Islet of Langerhans (tissue), 1 donor: ENCODE data around the gene MAP2.
"Not testable (repeated sequence)": the region's sequence is repeated elsewhere in the genome, so short reads cannot be mapped to it uniquely, and the experiment has no call there.

ENCODE experiments used
- FAIRE-seq: peaks from one replicate; lab custom pipeline; 2011; peaks lifted over from hg19 to GRCh38; lab: Jason Lieb, UNC

Gene MAP2

DNA sequence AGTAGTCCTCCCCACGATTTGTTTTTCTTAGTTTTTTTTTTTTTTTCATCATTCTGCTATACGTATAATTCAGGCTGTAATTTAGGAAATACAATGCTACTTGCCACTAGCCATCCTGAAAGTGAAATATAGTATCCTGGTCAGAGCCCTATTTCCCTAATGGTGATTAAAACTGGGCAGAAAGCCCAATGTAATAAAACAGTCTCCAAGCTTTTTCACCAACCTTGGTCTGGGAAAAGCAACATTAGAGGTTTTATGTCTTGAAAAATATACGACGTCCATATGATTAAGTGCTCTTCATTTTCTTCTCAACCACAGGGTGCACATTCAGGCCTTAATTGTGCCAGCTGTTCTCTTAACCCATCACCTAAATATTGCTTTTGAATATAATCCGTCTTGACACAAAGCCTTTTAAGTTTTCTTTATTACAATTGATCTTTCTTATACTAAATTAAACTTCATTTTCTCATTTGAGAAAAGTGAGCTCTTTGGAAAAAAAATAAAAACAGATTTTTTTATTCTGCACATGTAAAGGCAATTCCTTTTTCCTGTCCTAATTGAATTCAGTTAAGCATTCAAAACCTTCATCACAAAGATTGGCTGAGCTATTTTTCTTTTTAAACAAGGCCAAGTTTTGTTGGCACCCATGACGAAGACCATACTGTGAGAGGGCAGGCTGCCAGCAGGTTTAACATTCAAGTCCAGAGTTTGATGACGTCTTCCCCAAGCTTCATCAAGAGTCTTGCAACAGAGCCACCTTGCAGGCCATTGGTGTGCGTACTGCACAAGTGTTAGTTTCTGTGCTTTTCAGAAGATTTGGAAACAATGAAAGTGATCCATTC lies 52.7 kb downstream of the MAP2 start:
- FAIRE-seq: peak; percentile 77

DNA sequence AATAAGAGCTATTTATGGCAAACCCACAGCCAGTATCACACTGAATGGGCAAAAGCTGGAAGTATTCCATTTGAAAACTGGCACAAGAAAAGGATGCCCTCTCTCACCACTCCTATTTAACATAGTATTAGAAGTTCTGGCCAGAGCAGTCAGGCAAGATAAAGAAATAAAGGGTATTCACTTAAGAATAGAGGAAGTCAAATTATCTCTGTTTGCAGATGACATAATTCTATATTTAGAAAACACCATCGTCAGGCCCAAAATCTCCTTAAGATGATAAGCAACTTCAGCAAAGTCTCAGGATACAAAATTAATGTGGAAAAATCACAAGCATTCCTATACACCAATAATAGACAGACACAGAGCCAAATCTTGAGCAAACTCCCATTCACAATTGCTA lies 68.4 kb downstream of the MAP2 start:
- not testable (repeated sequence) for FAIRE-seq

DNA sequence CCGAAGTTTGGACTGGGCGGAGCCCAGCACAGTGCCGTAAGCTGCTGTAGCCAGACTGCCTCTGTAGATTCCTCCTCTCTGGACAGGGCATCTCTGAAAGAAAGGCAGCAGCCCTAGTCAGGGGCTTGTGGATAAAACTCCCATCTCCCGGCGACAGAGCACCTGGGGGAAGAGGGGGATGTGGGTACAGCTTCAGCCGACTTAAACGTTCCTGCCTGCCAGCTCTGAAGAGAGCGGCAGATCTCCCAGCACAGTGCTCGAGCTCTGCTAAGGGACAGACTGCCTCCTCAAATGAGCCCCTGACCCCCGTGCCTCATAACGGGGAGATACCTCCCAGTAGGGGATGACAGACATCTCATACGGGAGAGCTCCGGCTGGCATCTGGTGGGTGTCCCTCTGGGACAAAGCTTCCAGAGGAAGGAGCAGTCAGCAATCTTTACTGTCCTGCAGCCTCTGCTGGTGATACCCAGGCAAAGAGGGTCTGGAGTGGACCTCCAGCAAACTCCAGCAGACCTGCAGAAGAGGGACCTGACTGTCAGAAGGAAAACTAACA lies 71.3 kb downstream of the MAP2 start:
- FAIRE-seq: not testable (repeated sequence)

GRCh38 chr2:209495855-209496585 lies 72.2 kb downstream of the MAP2 start:
- FAIRE-seq: peak; percentile 100

DNA sequence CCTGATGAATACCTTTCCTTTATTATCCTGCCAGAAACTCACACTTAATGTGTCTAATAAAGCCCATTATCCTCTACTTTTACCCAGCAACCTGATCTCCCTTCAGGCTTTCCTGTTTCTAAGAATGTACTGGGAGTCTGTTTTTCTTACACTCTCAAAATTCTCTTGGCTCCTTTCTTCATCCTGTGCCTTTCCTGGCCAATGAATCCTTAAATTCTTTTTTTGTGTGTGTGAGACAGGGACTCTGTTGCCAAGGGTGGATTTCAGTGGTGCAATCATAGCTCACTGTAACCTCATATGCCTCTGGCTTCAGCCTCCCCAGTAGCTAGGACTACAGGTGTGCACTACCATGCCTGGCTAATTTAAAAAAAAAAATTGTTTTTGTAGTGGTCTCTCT lies 72.7 kb downstream of the MAP2 start:
- no peak for FAIRE-seq

DNA sequence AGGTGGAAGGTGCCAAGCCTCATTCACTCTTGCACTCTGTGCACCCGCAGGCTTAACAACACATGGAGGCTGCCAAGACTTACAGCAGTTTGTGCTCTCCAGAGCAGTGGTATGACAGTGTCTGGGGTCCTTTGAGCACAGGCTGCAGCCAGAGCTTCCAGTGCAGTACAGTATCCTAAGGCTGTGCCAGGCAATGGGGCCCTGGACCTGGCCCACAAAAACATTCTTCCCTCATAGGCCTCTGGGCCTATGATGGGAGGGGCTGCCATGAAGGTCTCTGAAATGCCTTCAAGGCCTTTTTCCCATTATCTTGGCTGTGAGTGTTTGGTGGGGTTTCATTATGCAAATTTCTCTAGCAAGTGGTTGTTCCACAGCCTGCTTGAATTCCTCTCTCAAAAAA lies 74.8 kb downstream of the MAP2 start:
- no peak for FAIRE-seq

- no peak for FAIRE-seq
Measured at GRCh38 chr2:209499069-209499468, 75.2 kb downstream of the MAP2 start.

GRCh38 chr2:209501579-209501978 lies 77.7 kb downstream of the MAP2 start:
- peak; percentile 90 for FAIRE-seq

- FAIRE-seq: no peak
Measured at GRCh38 chr2:209505410-209505809, 81.6 kb downstream of the MAP2 start.

GRCh38 chr2:209508255-209508654 lies 84.4 kb downstream of the MAP2 start:
- FAIRE-seq: peak; percentile 79

GRCh38 chr2:209511637-209512036 lies 87.8 kb downstream of the MAP2 start:
- no peak for FAIRE-seq

GRCh38 chr2:209512971-209513370 lies 89.1 kb downstream of the MAP2 start:
- FAIRE-seq: peak; percentile 86

DNA sequence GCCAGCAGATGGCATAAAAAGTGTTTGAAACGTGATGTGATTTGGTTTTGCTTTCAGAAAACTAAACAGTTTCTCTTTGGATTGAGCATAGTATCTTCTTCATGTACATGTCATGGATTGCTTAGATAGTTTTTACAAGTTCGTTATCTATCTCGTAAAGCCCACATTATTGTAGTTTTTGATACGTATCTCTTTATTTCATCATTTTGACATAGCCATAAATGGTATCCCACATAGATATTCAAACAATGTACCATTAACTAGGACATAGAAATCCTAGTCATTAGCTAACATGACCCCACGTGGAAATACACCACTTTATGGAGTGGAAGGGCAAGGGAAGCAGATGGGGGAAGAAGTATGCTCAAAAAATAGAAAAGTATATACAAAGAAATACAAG lies 93.6 kb downstream of the MAP2 start:
- no peak for FAIRE-seq

GRCh38 chr2:209519271-209519670 lies 95.4 kb downstream of the MAP2 start:
- FAIRE-seq: no peak

GRCh38 chr2:209519906-209520305 lies 96.1 kb downstream of the MAP2 start:
- FAIRE-seq: peak; percentile 89

DNA sequence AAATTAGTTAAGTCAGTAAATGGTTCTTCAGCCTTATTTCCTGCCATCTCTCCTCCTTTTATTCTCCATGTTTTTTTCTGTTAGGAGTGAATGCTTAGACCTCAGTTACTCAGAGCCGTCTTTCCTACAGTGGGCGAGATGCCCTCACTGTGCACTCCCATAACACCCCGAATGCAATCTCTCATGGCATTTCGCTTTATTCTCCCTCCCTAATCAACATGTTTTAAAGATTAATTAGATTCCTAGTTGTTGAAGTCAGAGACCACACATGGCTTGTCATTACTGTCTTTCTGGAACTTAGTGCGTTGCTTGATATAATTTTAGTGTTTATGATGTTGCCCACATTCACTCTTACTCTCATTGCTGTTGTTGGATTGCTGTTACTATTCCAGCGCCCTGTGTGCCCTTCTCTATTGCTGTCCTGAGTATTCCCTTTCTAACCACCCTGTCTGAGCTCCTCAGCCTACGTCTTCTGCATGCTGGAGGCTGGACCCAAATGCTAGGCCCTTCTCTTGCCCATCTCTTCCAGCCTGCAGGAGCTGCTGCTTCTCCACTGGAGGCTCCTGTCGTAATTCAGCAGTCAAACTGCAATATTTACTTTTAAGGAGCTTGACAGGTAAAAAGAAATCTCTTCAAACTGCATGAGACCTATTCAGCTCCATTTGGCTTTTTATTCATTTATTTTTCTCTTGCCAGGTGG lies 99.3 kb downstream of the MAP2 start:
- no peak for FAIRE-seq

DNA sequence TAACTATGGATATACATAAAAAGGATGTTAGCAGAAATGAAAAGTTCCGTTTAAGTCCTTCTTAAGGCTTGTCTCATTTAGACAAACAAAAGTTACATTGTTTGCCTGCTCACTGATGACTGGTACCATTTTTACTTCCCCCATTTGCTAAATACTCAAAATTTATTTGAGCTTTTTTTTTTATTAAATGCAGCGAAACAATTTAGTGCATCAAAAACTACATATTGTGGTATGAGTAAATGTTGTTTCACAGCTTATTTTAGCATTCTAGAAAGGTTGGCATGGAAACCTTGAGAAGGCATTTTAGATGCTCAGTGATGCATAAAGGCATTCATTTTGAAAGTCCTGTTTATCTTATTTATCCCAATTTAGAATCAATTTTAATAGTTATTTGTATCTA lies 100.0 kb downstream of the MAP2 start:
- FAIRE-seq: peak; percentile 21

DNA sequence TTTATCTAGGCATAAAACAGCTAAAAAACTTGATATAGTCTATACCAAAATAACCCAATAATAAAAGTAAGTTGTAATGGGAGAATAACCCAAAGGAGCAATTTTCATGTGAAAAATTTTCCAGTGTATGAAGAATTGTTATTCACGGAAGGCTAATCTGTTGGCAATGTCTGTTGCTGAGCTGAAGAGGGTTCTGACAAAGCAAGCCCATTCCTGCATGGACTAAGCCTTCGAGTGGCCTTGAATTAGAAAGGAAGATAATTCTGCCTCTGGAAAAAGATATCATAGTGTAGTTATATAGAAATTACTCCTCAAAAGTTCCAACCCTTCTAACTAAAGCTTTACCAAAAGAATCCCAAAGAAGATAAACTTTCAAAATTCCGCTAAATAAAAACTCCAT lies 101.5 kb downstream of the MAP2 start:
- FAIRE-seq: no peak

DNA sequence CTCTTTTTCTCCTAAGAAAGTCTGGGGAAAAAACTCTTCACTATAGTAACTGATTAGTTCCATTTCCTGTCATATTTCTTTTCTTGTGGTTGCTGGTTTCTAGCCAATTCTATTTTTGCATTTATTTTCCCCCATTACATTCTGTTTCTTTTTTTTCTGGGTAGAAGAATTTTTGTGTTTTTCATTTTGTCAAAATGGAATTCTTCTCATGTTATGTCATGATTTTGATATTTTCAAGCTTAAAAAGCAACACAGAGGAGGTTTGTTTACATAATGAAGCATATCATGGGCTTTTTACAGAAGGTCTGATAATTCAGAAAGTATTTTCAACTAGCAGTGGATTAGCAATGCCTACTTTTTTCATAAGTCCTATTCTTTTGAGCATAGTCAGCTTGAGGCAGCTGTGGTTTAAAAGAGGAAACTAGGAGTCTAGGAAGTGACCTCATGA lies 102.0 kb downstream of the MAP2 start:
- FAIRE-seq: no peak

- FAIRE-seq: peak; percentile 79
Measured at GRCh38 chr2:209526561-209526960, 102.7 kb downstream of the MAP2 start.

DNA sequence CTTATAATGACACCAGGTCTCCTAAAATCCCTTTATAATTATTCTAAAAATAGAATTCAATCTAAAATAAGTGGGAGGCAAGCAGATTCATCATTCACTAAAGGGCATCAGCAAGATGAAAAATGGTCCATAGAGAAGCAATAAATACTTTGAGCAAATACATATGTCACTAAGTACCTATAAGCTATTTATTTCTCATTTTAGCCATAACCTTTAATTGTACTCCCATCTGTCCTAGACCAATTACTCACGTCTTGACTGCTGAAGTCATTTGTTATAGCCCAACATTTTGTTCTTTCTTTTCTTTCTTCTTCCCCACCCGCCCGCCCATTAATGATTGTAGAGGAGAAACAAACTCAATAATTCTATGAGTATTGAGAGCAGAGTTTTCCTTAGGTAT lies 105.7 kb downstream of the MAP2 start:
- peak; percentile 69 for FAIRE-seq

DNA sequence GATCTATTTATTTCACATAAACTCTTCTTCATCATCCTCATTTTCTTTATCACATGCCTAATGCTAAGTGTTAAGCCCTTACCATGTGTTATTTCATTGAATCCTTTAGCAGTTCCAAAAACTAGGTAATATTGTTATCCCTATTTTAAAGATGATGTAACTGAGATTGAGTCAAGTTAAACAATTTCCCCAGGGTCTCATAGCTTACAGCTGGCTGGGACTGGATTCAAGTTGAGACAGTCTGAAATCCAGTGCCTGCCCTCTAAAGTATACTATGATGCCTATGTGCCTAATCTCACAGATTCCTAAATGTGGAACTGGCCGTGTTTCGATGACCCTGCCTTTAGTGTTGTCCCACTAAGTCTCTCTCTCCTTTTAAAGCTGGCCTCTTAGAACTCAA lies 108.5 kb downstream of the MAP2 start:
- FAIRE-seq: no peak

- no peak for FAIRE-seq
Measured at GRCh38 chr2:209533391-209533790, 109.5 kb downstream of the MAP2 start.
